ENCODE results near the gene MBP.

MBP gene

DNA sequence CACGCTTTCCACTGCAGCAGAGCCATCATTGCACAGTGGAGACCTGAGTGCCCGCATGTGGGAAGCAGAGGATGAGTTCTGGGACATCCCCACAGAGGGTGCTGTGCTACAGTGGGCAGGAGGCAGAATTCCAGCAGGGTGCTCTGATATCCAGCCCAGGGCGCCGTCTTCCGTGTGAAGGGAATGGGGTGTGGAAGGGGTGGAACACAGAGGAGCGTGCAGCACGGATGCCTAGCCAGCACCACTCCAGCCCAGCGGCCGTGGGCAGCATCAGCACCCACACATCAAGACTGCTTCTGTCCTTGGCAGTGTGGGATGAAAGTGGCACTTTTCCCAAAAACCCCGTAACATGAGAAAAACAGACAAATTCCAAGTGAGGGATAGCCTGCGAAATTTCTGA is 175.9 kb downstream of the MBP start:
- TF ChIP-seq, protein P1, sequence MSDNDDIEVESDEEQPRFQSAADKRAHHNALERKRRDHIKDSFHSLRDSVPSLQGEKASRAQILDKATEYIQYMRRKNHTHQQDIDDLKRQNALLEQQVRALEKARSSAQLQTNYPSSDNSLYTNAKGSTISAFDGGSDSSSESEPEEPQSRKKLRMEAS (IDR thresholded peaks at IDR 0.05; ENCODE audit: low read depth, low read length): no peak
- TF ChIP-seq POLR2A (IDR thresholded peaks at IDR 0.05; ENCODE audit: extremely low read depth, insufficient read length): no peak
- TF ChIP-seq, protein P2, sequence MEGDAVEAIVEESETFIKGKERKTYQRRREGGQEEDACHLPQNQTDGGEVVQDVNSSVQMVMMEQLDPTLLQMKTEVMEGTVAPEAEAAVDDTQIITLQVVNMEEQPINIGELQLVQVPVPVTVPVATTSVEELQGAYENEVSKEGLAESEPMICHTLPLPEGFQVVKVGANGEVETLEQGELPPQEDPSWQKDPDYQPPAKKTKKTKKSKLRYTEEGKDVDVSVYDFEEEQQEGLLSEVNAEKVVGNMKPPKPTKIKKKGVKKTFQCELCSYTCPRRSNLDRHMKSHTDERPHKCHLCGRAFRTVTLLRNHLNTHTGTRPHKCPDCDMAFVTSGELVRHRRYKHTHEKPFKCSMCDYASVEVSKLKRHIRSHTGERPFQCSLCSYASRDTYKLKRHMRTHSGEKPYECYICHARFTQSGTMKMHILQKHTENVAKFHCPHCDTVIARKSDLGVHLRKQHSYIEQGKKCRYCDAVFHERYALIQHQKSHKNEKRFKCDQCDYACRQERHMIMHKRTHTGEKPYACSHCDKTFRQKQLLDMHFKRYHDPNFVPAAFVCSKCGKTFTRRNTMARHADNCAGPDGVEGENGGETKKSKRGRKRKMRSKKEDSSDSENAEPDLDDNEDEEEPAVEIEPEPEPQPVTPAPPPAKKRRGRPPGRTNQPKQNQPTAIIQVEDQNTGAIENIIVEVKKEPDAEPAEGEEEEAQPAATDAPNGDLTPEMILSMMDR (IDR thresholded peaks at IDR 0.05; ENCODE audit: low read depth, low read length): no peak
- no peak for TF ChIP-seq MYC (IDR thresholded peaks at IDR 0.05; ENCODE audit: low read depth, low read length)
- no peak overlapping the region for H3K4me3 ChIP-seq (ENCODE audit: low read depth, low read length)
- DNase-seq (ENCODE audit: low read depth): no peak

DNA sequence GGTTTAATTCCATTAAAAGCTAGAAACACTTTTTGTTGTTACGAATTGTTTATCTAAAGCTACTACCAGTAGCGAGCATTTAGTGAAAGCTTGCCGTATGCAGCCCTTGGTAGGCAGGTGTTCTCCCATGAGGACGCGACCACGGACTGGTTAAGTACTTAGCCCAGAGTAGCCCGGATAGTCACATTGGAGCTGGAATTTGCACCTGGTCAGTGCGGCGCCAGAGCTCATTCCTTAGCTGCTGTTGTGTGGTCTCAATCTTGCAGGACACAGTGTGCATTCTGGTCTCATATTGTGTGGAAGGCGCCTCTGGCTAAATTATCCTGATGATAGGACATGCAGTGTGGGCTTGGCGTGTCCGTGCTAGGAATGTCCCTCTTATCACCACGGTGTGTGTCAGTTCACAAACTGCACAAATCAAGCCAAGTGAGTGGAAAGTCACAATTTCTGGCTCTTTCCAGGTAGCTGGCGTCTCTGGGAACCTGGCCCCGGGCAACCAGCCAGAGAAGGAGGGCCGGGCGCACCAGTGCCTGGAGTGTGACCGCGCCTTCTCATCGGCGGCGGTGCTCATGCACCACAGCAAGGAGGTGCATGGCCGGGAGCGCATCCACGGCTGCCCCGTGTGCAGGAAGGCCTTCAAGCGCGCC is 176.9 kb downstream of the MBP start:
- TF ChIP-seq, protein P2 (IDR thresholded peaks at IDR 0.05; ENCODE audit: low read depth, low read length): no peak
- TF ChIP-seq MYC (IDR thresholded peaks at IDR 0.05; ENCODE audit: low read depth, low read length): no peak
- no peak for TF ChIP-seq POLR2A (IDR thresholded peaks at IDR 0.05; ENCODE audit: extremely low read depth, insufficient read length)
- TF ChIP-seq, protein P1 (IDR thresholded peaks at IDR 0.05; ENCODE audit: low read depth, low read length): no peak
- H3K4me3 ChIP-seq (ENCODE audit: low read depth, low read length): no peak overlapping the region
- no peak for DNase-seq (ENCODE audit: low read depth)

DNA sequence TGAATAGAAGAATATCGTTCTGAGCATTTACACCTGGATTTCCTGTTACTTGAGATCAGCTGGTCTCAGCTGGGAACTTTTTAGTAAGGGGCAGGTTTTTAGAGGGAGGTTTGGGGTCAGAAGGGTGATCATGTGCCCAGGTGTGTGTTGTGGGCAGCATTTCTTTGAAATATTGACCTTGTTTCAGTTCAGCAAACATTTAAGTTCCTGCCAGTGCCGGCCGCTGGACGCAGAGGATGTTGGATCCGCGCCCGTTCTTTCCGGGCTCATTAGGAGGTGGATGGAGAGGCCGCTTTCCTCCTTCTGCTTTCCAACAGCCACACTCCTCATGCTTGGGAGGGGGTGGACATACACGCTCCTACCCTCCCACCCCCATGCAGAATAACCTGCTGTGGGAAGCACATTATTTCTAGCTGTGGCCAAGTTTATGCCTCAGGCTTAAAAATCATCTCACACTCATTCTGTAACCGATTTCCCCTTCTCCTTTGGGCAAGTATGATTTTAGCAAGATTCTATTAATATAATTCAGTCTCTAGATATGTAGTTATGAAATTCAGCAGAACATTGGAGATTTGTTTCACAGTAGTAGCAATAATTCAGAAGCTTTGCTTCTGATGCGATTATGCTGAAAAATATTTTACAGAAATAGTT is 178.9 kb downstream of the MBP start:
- H3K4me3 ChIP-seq (ENCODE audit: low read depth, low read length): no peak overlapping the region
- TF ChIP-seq, protein P2 (IDR thresholded peaks at IDR 0.05; ENCODE audit: low read depth, low read length): no peak
- TF ChIP-seq, protein P1 (IDR thresholded peaks at IDR 0.05; ENCODE audit: low read depth, low read length): no peak
- TF ChIP-seq MYC (IDR thresholded peaks at IDR 0.05; ENCODE audit: low read depth, low read length) (no peak), POLR2A (IDR thresholded peaks at IDR 0.05; ENCODE audit: extremely low read depth, insufficient read length) (no peak)
- DNase-seq (ENCODE audit: low read depth): no peak

DNA sequence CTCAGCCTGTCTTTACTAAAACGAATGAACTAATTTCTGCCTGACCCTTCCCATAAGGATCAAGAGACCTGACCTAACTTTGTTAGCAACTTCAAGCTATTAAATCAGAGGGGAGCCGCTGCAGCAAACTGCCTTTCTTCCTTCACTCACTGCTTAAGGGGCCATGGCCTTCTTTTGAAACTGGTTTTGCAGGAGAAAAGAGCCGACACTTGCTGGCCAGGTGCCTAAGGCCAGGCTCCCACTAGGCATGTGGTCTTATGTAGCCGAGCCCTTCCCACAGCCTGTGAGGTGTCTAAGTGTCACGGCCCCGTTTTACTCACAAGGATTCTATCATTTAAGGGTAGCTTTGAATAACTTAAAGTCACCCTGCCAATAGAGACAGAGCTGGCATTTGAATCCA is 179.4 kb downstream of the MBP start:
- TF ChIP-seq, protein P2 (IDR thresholded peaks at IDR 0.05; ENCODE audit: low read depth, low read length): no peak
- TF ChIP-seq MYC (IDR thresholded peaks at IDR 0.05; ENCODE audit: low read depth, low read length): no peak
- no peak for TF ChIP-seq POLR2A (IDR thresholded peaks at IDR 0.05; ENCODE audit: extremely low read depth, insufficient read length)
- TF ChIP-seq, protein P1 (IDR thresholded peaks at IDR 0.05; ENCODE audit: low read depth, low read length): no peak
- no peak for DNase-seq (ENCODE audit: low read depth)
- no peak overlapping the region for H3K4me3 ChIP-seq (ENCODE audit: low read depth, low read length)

DNA sequence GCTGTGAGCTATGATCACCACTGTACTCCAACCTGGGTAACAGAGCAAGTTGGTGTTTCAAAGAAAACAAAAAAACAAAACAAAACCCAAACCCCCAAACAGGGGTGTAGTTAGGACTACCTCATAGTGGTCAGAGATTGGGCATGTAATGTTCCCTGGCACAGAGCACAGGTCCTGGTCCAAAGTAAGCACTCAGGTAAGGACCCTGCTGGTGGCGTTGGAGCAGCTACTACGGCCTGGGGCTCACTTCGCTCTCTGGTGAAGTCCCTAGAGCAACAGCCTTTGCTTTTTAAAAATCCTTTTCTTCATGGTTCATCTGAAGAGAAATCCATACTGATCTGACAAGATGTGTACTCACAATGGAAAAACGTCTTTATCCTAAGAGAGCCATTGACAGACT is 179.8 kb downstream of the MBP start:
- no peak overlapping the region for H3K4me3 ChIP-seq (ENCODE audit: low read depth, low read length)
- no peak for DNase-seq (ENCODE audit: low read depth)
- TF ChIP-seq, protein P1 (IDR thresholded peaks at IDR 0.05; ENCODE audit: low read depth, low read length): no peak
- TF ChIP-seq, protein P2 (IDR thresholded peaks at IDR 0.05; ENCODE audit: low read depth, low read length): no peak
- TF ChIP-seq MYC (IDR thresholded peaks at IDR 0.05; ENCODE audit: low read depth, low read length) (no peak), POLR2A (IDR thresholded peaks at IDR 0.05; ENCODE audit: extremely low read depth, insufficient read length) (no peak)
